SK-N-SH treated with all-trans-retinoic acid at 6 μM for 48 hours (cell line): ENCODE data around the gene EOMES.
"Not testable (repeated sequence)": the region's sequence is repeated elsewhere in the genome, so short reads cannot be mapped to it uniquely, and the experiment has no call there.

Source experiments
- ATAC-seq: fragments of 200-7000 bp; cut with Tn5 transposase; 3 replicates; pipeline ENCODE4 v1.9.1; 2020; ENCODE audit warnings: mild to moderate bottlenecking, moderate library complexity
- ARNTL ChIP-seq: fragments of 450-650 bp; formaldehyde crosslinking; IDR thresholded peaks from 2 replicates; pipeline ENCODE4 v1.5.0; 2020; ENCODE audit warnings: low read depth, mild to moderate bottlenecking, moderate library complexity, borderline replicate concordance
- CREB5 ChIP-seq: fragments of 250-450 bp; sonication (Bioruptor Pico); IDR thresholded peaks from 2 replicates; pipeline ENCODE4 v1.5.1; 2020; ENCODE audit warnings: low read depth, mild to moderate bottlenecking, moderate library complexity
- CSDC2 ChIP-seq: fragments of 250-450 bp; sonication (Bioruptor Pico); IDR thresholded peaks from 2 replicates; pipeline ENCODE4 v1.5.0; 2020; ENCODE audit warnings: mild to moderate bottlenecking, moderate library complexity
- CSRNP3 ChIP-seq: fragments of 250-450 bp; sonication (Bioruptor Pico); IDR thresholded peaks from 2 replicates; pipeline ENCODE4 v1.5.1; 2021; ENCODE audit warnings: mild to moderate bottlenecking, moderate library complexity
- ESRRG ChIP-seq: fragments of 250-450 bp; sonication (Bioruptor Pico); IDR thresholded peaks from 2 replicates; pipeline ENCODE4 v1.6.1; 2021; ENCODE audit warnings: mild to moderate bottlenecking
- GLIS3 ChIP-seq: fragments of 250-450 bp; sonication (Bioruptor Pico); IDR thresholded peaks from 2 replicates; pipeline ENCODE4 v1.5.0; 2020; ENCODE audit warnings: mild to moderate bottlenecking, moderate library complexity
- ISL1 ChIP-seq: fragments of 250-450 bp; sonication (Bioruptor Pico); IDR thresholded peaks from 2 replicates; pipeline ENCODE4 v2.1.2; 2022; ENCODE audit warnings: mild to moderate bottlenecking, moderate library complexity
- OSR1 ChIP-seq: fragments of 250-450 bp; sonication (Bioruptor Pico); IDR thresholded peaks from 2 replicates; pipeline ENCODE4 v1.8.0; 2022; ENCODE audit warnings: moderate library complexity, mild to moderate bottlenecking, inconsistent platforms
- PATZ1 ChIP-seq: fragments of 250-450 bp; sonication (Bioruptor Pico); IDR thresholded peaks from 2 replicates; pipeline ENCODE4 v1.8.0; 2020; ENCODE audit warnings: mild to moderate bottlenecking, moderate library complexity, borderline replicate concordance
- RARB ChIP-seq: fragments of 250-450 bp; sonication (Bioruptor Pico); IDR thresholded peaks from 2 replicates; pipeline ENCODE4 v1.8.0; 2021; ENCODE audit warnings: mild to moderate bottlenecking, moderate library complexity
- SNAI2 ChIP-seq: fragments of 250-450 bp; sonication (Bioruptor Pico); IDR thresholded peaks from 2 replicates; pipeline ENCODE4 v1.5.0; 2020; ENCODE audit warnings: mild to moderate bottlenecking, moderate library complexity
- TOX ChIP-seq: fragments of 250-450 bp; sonication (Bioruptor Pico); IDR thresholded peaks from 2 replicates; pipeline ENCODE4 v1.8.0; 2021; ENCODE audit warnings: mild to moderate bottlenecking, moderate library complexity, borderline replicate concordance
- TSHZ2 ChIP-seq: fragments of 250-450 bp; sonication (Bioruptor Pico); IDR thresholded peaks from 2 replicates; pipeline ENCODE4 v1.5.0; 2020; ENCODE audit warnings: mild to moderate bottlenecking, moderate library complexity
- ZC3H10 ChIP-seq: fragments of 250-450 bp; sonication (Bioruptor Pico); IDR thresholded peaks from 2 replicates; pipeline ENCODE4 v1.5.1; 2021; ENCODE audit warnings: mild to moderate bottlenecking, moderate library complexity
- ZFP3 ChIP-seq: fragments of 250-450 bp; sonication (Bioruptor Pico); IDR thresholded peaks from 2 replicates; pipeline ENCODE4 v1.5.0; 2020; ENCODE audit warnings: mild to moderate bottlenecking, moderate library complexity
- ZFP30 ChIP-seq: fragments of 450-650 bp; formaldehyde crosslinking; IDR thresholded peaks from 2 replicates; pipeline ENCODE4 v1.5.0; 2022; ENCODE audit warnings: mild to moderate bottlenecking, moderate library complexity
- ZNF70 ChIP-seq: fragments of 450-650 bp; formaldehyde crosslinking; IDR thresholded peaks from 2 replicates; pipeline ENCODE4 v1.5.0; 2020; ENCODE audit warnings: mild to moderate bottlenecking, moderate library complexity

Gene EOMES

GRCh38 chr3:27721717-27722564 lies at the start of gene EOMES:
EOMES (minus strand) TSS chr3:27722323; CDS start chr3:27722294, 29 bp downstream.
- TF ChIP-seq GLIS3 (CRISPR knock-in tag) (no peak), OSR1 (CRISPR knock-in tag) (no peak), RARB (CRISPR knock-in tag) (no peak), ZC3H10 (CRISPR knock-in tag) (no peak), ZFP3 (no peak), ESRRG (CRISPR knock-in tag) (no peak), CSRNP3 (CRISPR knock-in tag) (no peak), CSDC2 (CRISPR knock-in tag) (no peak), PATZ1 (CRISPR knock-in tag) (no peak), ARNTL (CRISPR knock-in tag) (no peak), TSHZ2 (CRISPR knock-in tag) (no peak), CREB5 (CRISPR knock-in tag) (no peak), TOX (CRISPR knock-in tag) (no peak), ZNF70 (CRISPR knock-in tag) (no peak), SNAI2 (CRISPR knock-in tag) (no peak), ISL1 (CRISPR knock-in tag) (no peak)
- TF ChIP-seq, all 23 proteins: peak for 0
- peak; percentile 64 for ATAC-seq

- not testable (repeated sequence) for ATAC-seq
Measured at GRCh38 chr3:27770384-27770783, 48.3 kb upstream of the EOMES start.

- ATAC-seq = no peak
- TF ChIP-seq ZFP30 (no peak), TOX (CRISPR knock-in tag) (no peak), ZC3H10 (CRISPR knock-in tag) (no peak), CREB5 (CRISPR knock-in tag) (no peak)
- TF ChIP-seq, all 23 proteins: peak for 0
Measured at GRCh38 chr3:27767000-27767399, 44.9 kb upstream of the EOMES start.

- ATAC-seq = no peak
- peak; percentile 69 for TF ChIP-seq ISL1 (CRISPR knock-in tag)
- no peak for TF ChIP-seq TSHZ2 (CRISPR knock-in tag)
Measured at GRCh38 chr3:27758083-27758482, 36.0 kb upstream of the EOMES start.
